Esophagus muscularis mucosa (tissue), 4 donors: ENCODE results near the gene CHMP2B. TPM values are rescaled to one million over a fixed set of nuclear protein-coding genes. Genes with fewer than 3 reads are reported as not detected.

Source experiments
- DNase-seq: peaks from one replicate; pipeline ENCODE4 v3.0.0-alpha.2; 2017; ENCODE audit errors: extremely low spot score
- H3K27ac ChIP-seq, 4 donors: fragments of 200-600 bp; sonication (generic); replicated peaks in 1 of 4; 1 replicate in 3 of 4; 2 replicates in 1 of 4; pipeline ENCODE4 v1.5.1; 2016 to 2019; ENCODE audit warnings: mild to moderate bottlenecking in 1 of 4
- H3K27me3 ChIP-seq, 4 donors: fragments of 200-600 bp; sonication (generic); one replicate each; pipeline versions ENCODE4 v1.5.1 to v1.6.0; 2016 to 2019
- H3K36me3 ChIP-seq, 4 donors: fragments of 200-600 bp; sonication (generic); one replicate each; pipeline ENCODE4 v1.5.1; 2016 to 2019
- H3K4me1 ChIP-seq, 4 donors: fragments of 200-600 bp; sonication (generic); one replicate each; pipeline ENCODE4 v1.5.1; 2016 to 2019
- H3K4me3 ChIP-seq, 4 donors: fragments of 200-600 bp; sonication (generic); 1 replicate in 2 of 4; 2 replicates in 2 of 4; pipeline ENCODE4 v1.5.1; 2016 to 2019; ENCODE audit warnings: mild to moderate bottlenecking in 4 of 4, moderate library complexity in 1 of 4
- H3K9me3 ChIP-seq, 4 donors: fragments of 200-600 bp; sonication (generic); 1 replicate in 3 of 4; 2 replicates in 1 of 4; pipeline ENCODE4 v1.5.1; 2016 to 2019
- CTCF ChIP-seq, 3 experiments: fragments of 200-600 bp in 2 of 3; fragments of 450-650 bp in 1 of 3; sonication (generic) in 2 of 3; IDR thresholded peaks; one replicate each; pipeline ENCODE4 v1.5.1; 2017 to 2019; ENCODE audit warnings: antibody characterized with exemption in 3 of 3, mild to moderate bottlenecking in 2 of 3, moderate library complexity in 1 of 3
- EP300 ChIP-seq: sonication (generic); formaldehyde crosslinking; IDR thresholded peaks from one replicate; pipeline ENCODE4 v1.6.1; 2017; ENCODE audit warnings: antibody characterized with exemption
- POLR2A ChIP-seq: fragments of 450-650 bp; IDR thresholded peaks from one replicate; pipeline ENCODE4 v1.6.1; 2017; ENCODE audit warnings: antibody characterized with exemption, moderate library complexity, mild to moderate bottlenecking, low read depth
- POLR2AphosphoS5 ChIP-seq, 2 donors: sonication (generic); formaldehyde crosslinking; IDR thresholded peaks; one replicate each; pipeline ENCODE4 v1.6.1; 2017; ENCODE audit warnings: antibody characterized with exemption in 2 of 2
- WGBS: methylation state at CpG from one replicate; pipeline ENCODE4 v1.1.5; 2018; 5-methylcytosine and 5-hydroxymethylcytosine counted together
- intact Hi-C: fragments of 100-400 bp; cut with DNase I; formaldehyde crosslinking; loops from one replicate; pipeline ENCODE4 v1.15.1; 2023
- total RNA-seq, 4 donors: library from RNA; depleted of rRNA; stranded (reverse); fragments of >200 nt; gene quantifications; one replicate each; pipeline versions ENCODE4 v1.1.0 to v1.2.1, GENCODE V29; 2016

Gene CHMP2B
- total RNA-seq, 4 donors from 2014 or later: 32.6 to 50.1 (median 44.9) TPM

GRCh38 chr3:87219611-87220010, 7.5 kb upstream of the CHMP2B start:
- DNase-seq: no peak
- Histone ChIP-seq H3K36me3 (no peaks in the 10 kb centered on the region), H3K9me3 (no peaks in the 10 kb centered on the region), H3K27me3 (peaks cover 0 to 9% (median 0%) of the 10 kb centered on the region in 4 donors), H3K4me1 (no peaks in the 10 kb centered on the region), H3K27ac (no peak overlapping the region), H3K4me3 (no peak overlapping the region)
- intact Hi-C loops: no loop called here
- TF ChIP-seq CTCF (IDR thresholded peaks at IDR 0.05) (no peak), POLR2A (no peak), POLR2AphosphoS5 (IDR thresholded peaks at IDR 0.05) (no peak), EP300 (no peak)
- 91% methylated on average over 2 of the region's 2 CpGs for WGBS

GRCh38 chr3:87225659-87226058, 1.4 kb upstream of the CHMP2B start:
- WGBS: 43% methylated on average over 5 of the region's 5 CpGs
- Histone ChIP-seq H3K9me3 (no peaks in the 10 kb centered on the region), H3K4me3 (no peak overlapping the region), H3K27ac (no peak overlapping the region), H3K27me3 (no peaks in the 10 kb centered on the region), H3K36me3 (no peaks in the 10 kb centered on the region), H3K4me1 (peaks cover 10 to 39% (median 31%) of the 10 kb centered on the region in 4 donors)
- no peak for TF ChIP-seq POLR2AphosphoS5 (IDR thresholded peaks at IDR 0.05)
- no peak for TF ChIP-seq POLR2A
- no peak for TF ChIP-seq CTCF (IDR thresholded peaks at IDR 0.05)
- no peak for TF ChIP-seq EP300
- no peak for DNase-seq
- intact Hi-C loops: no loop called here

- intact Hi-C loops: no loop called here
- Histone ChIP-seq H3K27me3 (no peaks in the 10 kb centered on the region), H3K36me3 (no peaks in the 10 kb centered on the region), H3K4me3 (peak overlapping the region; percentile 77 to 98 (median 95)), H3K4me1 (peaks cover 10 to 55% (median 43%) of the 10 kb centered on the region in 4 donors), H3K9me3 (no peaks in the 10 kb centered on the region), H3K27ac (peak overlapping the region; percentile 91 to 95 (median 93))
- no peak for DNase-seq
- TF ChIP-seq POLR2A: no peak
- TF ChIP-seq CTCF (IDR thresholded peaks at IDR 0.05): no peak
- no peak for TF ChIP-seq POLR2AphosphoS5 (IDR thresholded peaks at IDR 0.05)
- no peak for TF ChIP-seq EP300
- 4% methylated on average over 3 of the region's 3 CpGs for WGBS
These were observed 681 bp downstream of the CHMP2B start for GRCh38 chr3:87227835-87228144.

- Histone ChIP-seq H3K27me3 (no peaks in the 10 kb centered on the region), H3K9me3 (no peaks in the 10 kb centered on the region), H3K4me3 (peak overlapping the region; percentile 77 to 98 (median 95)), H3K36me3 (no peaks in the 10 kb centered on the region), H3K4me1 (peaks cover 10 to 58% (median 47%) of the 10 kb centered on the region in 4 donors), H3K27ac (no peak overlapping the region)
- TF ChIP-seq POLR2A: no peak
- TF ChIP-seq EP300: no peak
- no peak for TF ChIP-seq POLR2AphosphoS5 (IDR thresholded peaks at IDR 0.05)
- TF ChIP-seq CTCF (IDR thresholded peaks at IDR 0.05): no peak
- 35% methylated on average over 1 of the region's 1 CpG for WGBS
- intact Hi-C loops: no loop called here
- no peak for DNase-seq
These were observed 1.2 kb downstream of the CHMP2B start for GRCh38 chr3:87228316-87228715.

- intact Hi-C loops: no loop called here
- Histone ChIP-seq H3K4me1 (peaks cover 10 to 62% (median 48%) of the 10 kb centered on the region in 4 donors), H3K9me3 (no peaks in the 10 kb centered on the region), H3K27ac (no peak overlapping the region), H3K4me3 (peak overlapping the region in 1 of 4 donors; percentile 96), H3K36me3 (no peaks in the 10 kb centered on the region), H3K27me3 (no peaks in the 10 kb centered on the region)
- no peak for DNase-seq
- WGBS: 82% methylated on average over 1 of the region's 1 CpG
- TF ChIP-seq CTCF (IDR thresholded peaks at IDR 0.05) (no peak), EP300 (no peak), POLR2AphosphoS5 (IDR thresholded peaks at IDR 0.05) (no peak), POLR2A (no peak)
These were observed 2.0 kb downstream of the CHMP2B start for GRCh38 chr3:87229113-87229512.
